ENCODE data around the gene PHACTR2.

- TF ChIP-seq CTCF (IDR thresholded peaks at IDR 0.05) (no peak), ZFX (IDR thresholded peaks at IDR 0.05; ENCODE audit: borderline replicate concordance) (no peak)
Measured at GRCh38 chr6:143745166-143746133, 67.7 kb downstream of the PHACTR2 start.

All from 22Rv1 (cell line).